Measurements from ENCODE around the gene PCNX1. TPM values are rescaled to one million over a fixed set of nuclear protein-coding genes. Genes with fewer than 3 reads are reported as not detected.

The PCNX1 gene
- total and polyA plus RNA-seq, 2 of the 4 experiments (the other 2 are of a cell fraction) = 15.0 to 43.7 TPM

- no peak overlapping the region for H2AK9ac ChIP-seq (replicated peaks; ENCODE audit: low read depth, low read length, poor library complexity)
- CTCF ChIA-PET = no interaction called here
- H2BK15ac ChIP-seq (ENCODE audit: low read depth, low read length) = no peak overlapping the region
- no peaks in the 10 kb centered on the region for H3K9me1 ChIP-seq (ENCODE audit: insufficient read depth, low read length)
- H3K23ac ChIP-seq (ENCODE audit: low read depth, low read length) = no peak overlapping the region
- no peak overlapping the region for H3K14ac ChIP-seq (replicated peaks; ENCODE audit: low read depth, low read length)
- no TSS peak for BruUV-seq (replicated peaks)
- TF ChIP-seq RFX5 (IDR thresholded peaks at IDR 0.05; ENCODE audit: low read depth, low read length) (no peak), NFE2L2 (IDR thresholded peaks at IDR 0.05; ENCODE audit: low read depth, low read length) (no peak), MAZ (IDR thresholded peaks at IDR 0.05; ENCODE audit: borderline replicate concordance, low read depth, low read length) (no peak), RAD21 (IDR thresholded peaks at IDR 0.05; ENCODE audit: low read length) (no peak), POLR2A (IDR thresholded peaks at IDR 0.05; ENCODE audit: low read depth, low read length) (no peak), RCOR1 (IDR thresholded peaks at IDR 0.05; ENCODE audit: insufficient replicate concordance, low read length) (no peak), MXI1 (IDR thresholded peaks at IDR 0.05; ENCODE audit: borderline replicate concordance, low read depth, low read length) (no peak), BHLHE40 (IDR thresholded peaks at IDR 0.05; ENCODE audit: low read depth, low read length) (no peak)
- TF ChIP-seq, protein P1, sequence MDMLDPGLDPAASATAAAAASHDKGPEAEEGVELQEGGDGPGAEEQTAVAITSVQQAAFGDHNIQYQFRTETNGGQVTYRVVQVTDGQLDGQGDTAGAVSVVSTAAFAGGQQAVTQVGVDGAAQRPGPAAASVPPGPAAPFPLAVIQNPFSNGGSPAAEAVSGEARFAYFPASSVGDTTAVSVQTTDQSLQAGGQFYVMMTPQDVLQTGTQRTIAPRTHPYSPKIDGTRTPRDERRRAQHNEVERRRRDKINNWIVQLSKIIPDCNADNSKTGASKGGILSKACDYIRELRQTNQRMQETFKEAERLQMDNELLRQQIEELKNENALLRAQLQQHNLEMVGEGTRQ (IDR thresholded peaks at IDR 0.05; ENCODE audit: low read depth, low read length) = no peak
- intact Hi-C loops (cut with micrococcal nuclease) = no loop called here
- H4K5ac ChIP-seq (ENCODE audit: low read depth, low read length) = no peak overlapping the region
- in situ Hi-C loops (cut with MboI; ENCODE audit: low sequenced_read_pairs) = no loop called here
- no peak overlapping the region for H2AFZ ChIP-seq (replicated peaks; ENCODE audit: low read length, poor library complexity)
- no peak overlapping the region for H2AK5ac ChIP-seq (ENCODE audit: low read depth, low read length)
- no peaks in the 10 kb centered on the region for H3K27me3 ChIP-seq (ENCODE audit: control insufficient read depth, insufficient read depth, low read length)
- H3K4me3 ChIP-seq (ENCODE audit: insufficient read depth, low read depth, low read length) = no peak overlapping the region
- no peak overlapping the region for H3K4ac ChIP-seq (ENCODE audit: low read depth, low read length)
- peaks cover 4% of the 10 kb centered on the region for H3K9me3 ChIP-seq (ENCODE audit: control insufficient read depth, insufficient read depth, low read length)
- H3K4me1 ChIP-seq (ENCODE audit: control insufficient read depth, insufficient read depth, low read length) = no peaks in the 10 kb centered on the region
- no peak overlapping the region for H2BK5ac ChIP-seq (ENCODE audit: low read depth, low read length, poor library complexity, severe bottlenecking)
- H3K4me2 ChIP-seq (ENCODE audit: low read depth, low read length) = no peak overlapping the region
- no peaks in the 10 kb centered on the region for H3K36me3 ChIP-seq (ENCODE audit: control insufficient read depth, insufficient read depth, low read length)
- no peak overlapping the region for H3K18ac ChIP-seq (ENCODE audit: low read depth, low read length)
- H4K91ac ChIP-seq (ENCODE audit: insufficient read depth, low read depth, low read length) = no peak overlapping the region
- H4K8ac ChIP-seq (ENCODE audit: low read depth in 2 of 2, low read length in 2 of 2) = 0 out of 4 replicates have a peak overlapping the region, but pooled peaks of 1 of the 2 experiments have one; percentile 31
- no peak overlapping the region for H2BK20ac ChIP-seq (ENCODE audit: low read depth, low read length)
- H2BK120ac ChIP-seq (ENCODE audit: low read depth, low read length) = no peak overlapping the region
- no CpG with 5 or more reads among the region's 1 CpG for WGBS, 2 experiments (ENCODE audit: extremely low coverage in 2 of 2, insufficient read length in 1 of 2)
- ATAC-seq (ENCODE audit: low read depth) (no peak), DNase-seq (no peak)
- dilution Hi-C loops (cut with HindIII; ENCODE audit: low sequenced_read_pairs, unreplicated experiment) = no loop called here
- POLR2A ChIA-PET (ENCODE audit: unreplicated experiment) = no interaction called here
- H3K79me1 ChIP-seq (ENCODE audit: low read depth in 1 of 2, low read length in 2 of 2) = no peaks in the 10 kb centered on the region
- no peak overlapping the region for H3K27ac ChIP-seq (ENCODE audit: insufficient read depth, low read length)
- H4K20me1 ChIP-seq (ENCODE audit: insufficient read depth, low read length) = no peaks in the 10 kb centered on the region
- H3K9ac ChIP-seq (ENCODE audit: low read depth, low read length) = no peak overlapping the region
- no peak overlapping the region for H3K56ac ChIP-seq (ENCODE audit: extremely low read depth, insufficient read depth, low read length)
Measured at GRCh38 chr14:70872678-70873020, 34.6 kb upstream of the PCNX1 start.
